ENCODE measurements around the gene UTP3. TPM values are rescaled to one million over a fixed set of nuclear protein-coding genes. Genes with fewer than 3 reads are reported as not detected.

Gene UTP3
- total RNA-seq, 1 experiment from 2014 or later, result 33.7 TPM

Other genes starting within 250 kb of the UTP3 start
- not detected for gene MUC7, start 216.3 kb upstream of the UTP3 start, total RNA-seq (2021; ENCODE audit: unreplicated experiment)
- gene AMTN, start 170.0 kb upstream of the UTP3 start, total RNA-seq (2021; ENCODE audit: unreplicated experiment), result not detected
- not detected for gene AMBN, start 96.3 kb upstream of the UTP3 start, total RNA-seq (2021; ENCODE audit: unreplicated experiment)
- gene ENAM, start 59.8 kb upstream of the UTP3 start, total RNA-seq (2021; ENCODE audit: unreplicated experiment), result not detected
- 0.79 TPM for gene JCHAIN, start 22.0 kb upstream of the UTP3 start, total RNA-seq (2021; ENCODE audit: unreplicated experiment)
- 32.9 TPM for gene RUFY3, start 33.4 kb downstream of the UTP3 start, total RNA-seq (2021; ENCODE audit: unreplicated experiment)
- gene GRSF1, start 151.4 kb downstream of the UTP3 start, total RNA-seq (2021; ENCODE audit: unreplicated experiment), result 131 TPM
- gene MOB1B, start 213.8 kb downstream of the UTP3 start, total RNA-seq (2021; ENCODE audit: unreplicated experiment), result 33.2 TPM

Data from HCT116 (cell line).